GM21390 (cell line): ENCODE results near the gene SULT4A1.

Experiments
- ATAC-seq: cut with Tn5 transposase; IDR thresholded peaks from one replicate; pipeline ENCODE4 v1.9.1; 2021; ENCODE audit not compliant: unreplicated experiment

The SULT4A1 gene

DNA sequence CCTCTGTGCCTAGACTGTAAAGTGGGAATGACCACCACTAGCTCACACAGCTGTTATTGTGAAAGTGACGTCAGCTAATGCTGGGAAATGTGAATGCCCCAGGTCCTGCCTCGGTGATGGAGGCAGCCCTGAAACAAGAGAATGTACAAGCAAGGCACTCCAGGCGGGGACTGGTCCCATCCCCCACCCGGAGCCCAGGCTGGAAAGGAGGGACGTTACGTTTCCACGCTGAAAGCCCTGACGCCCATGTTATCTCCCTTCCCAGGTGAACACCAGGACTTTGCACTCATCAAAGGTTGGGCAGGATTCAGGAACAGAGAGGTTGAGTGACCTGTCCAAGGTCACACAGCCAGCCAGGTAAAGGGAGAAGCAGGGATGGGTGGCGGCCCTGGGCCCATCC, 784 bp downstream of the SULT4A1 start:
- ATAC-seq, result no peak

DNA sequence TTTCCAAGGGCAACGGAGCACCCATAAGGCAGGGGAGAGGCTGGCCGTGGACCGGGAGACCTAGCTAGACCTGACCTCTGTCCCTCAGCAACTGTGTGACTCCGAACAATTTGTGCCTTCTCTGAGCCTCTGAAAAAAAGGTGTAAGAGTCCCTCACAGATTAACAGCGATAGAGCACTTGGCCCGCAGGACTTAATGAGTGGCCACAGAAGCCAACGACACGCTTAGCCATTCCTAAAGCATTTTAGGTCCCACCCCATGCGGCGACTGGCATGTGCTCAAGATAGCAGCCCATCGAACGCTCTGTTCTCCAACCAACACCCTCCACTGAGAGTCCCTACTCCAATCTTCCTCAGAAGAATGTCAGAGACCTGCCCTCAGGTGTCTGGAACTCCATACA, 1.5 kb downstream of the SULT4A1 start:
- ATAC-seq, result no peak

DNA sequence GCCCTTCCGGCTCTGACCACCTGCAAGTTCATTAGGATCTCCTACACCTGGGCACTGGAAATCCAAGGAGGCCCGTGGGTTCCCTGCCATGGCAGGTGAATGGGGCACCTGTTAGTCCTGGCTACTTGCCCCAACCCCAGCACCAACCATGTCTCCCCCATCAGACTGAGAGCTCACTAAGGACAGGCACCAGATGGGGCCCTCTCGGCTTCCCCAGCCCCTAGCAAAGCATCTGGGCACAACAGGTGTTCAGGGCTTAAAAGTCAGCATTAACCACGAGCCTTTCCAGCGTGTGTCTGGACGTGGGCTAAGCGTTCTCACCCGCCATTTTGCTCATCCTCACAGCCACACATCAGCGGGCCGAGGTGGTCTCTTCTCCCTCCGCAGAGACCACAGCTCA, 2.2 kb downstream of the SULT4A1 start:
- no peak for ATAC-seq

DNA sequence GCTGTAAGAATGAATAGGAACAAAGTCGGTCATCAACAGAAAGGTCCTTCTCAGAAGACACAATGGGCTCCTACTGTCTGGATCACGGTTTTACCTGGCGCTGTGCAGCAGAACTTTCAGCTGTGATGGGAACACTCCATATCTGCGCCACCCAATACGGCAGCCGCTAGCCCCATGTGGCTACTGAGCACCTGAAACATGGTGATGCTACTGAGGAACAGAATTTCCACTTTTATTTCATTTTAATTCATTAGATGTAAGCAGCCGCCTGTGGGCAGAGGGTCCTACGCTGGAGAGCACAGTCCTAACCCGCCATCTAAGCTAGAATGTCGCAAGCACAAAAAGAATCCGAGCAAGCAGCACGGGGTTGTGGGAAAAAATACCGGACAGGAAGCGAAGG, 2.7 kb downstream of the SULT4A1 start:
- no peak for ATAC-seq

DNA sequence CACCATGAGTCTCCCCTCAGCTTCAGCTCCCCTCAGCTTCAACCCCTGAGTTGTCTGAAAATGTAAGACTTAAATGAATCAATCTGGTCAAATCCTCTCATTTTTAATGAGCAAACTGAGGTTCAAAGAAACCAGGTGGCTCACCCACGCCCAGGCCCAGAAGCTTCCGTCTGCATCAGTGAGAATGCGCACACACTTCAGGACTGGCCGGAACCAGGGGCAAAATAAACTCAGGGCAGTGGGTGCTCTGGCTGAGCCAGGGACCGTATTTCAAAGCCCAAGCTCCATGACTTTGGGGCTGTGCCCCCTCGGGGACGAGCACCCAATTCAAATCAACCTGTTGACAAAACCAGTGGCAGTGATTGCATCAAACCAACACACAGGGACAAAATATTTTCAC, 3.1 kb downstream of the SULT4A1 start:
- no peak for ATAC-seq

DNA sequence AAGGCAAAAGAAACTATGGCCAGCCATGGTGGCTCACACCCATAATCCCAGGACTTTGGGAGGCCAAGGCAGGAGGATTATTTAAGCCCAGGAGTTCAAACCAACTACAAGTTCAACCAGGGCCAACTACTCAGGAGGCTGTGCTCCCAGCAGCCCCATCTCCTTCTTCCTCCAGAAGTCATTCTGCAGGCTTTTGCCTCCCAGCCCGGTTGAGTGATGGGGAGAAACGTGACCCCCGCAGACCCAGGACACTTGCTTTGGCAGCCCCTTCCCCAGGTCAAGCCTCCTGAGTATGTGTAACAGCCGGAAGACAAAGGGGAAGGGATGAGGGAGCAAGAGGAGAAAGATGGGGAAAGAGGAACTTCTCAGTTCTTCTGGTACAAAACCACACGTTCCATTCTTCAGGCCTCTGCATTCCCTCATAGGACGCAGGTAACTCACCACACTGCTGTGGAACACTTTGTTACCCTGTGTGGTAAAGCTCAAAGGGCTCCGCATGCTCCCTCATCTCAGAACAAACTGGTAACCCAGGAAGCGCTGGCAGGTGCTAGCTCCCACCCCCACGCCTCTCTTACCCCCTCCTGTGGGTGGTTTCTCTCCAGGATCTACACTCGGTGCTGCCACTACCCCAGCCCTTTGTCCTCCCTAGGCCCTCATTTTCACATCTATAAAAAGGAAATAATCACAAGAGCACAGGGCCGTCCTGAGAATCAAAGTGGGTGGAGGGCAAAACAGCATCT, 4.0 kb downstream of the SULT4A1 start:
- ATAC-seq, result no peak

DNA sequence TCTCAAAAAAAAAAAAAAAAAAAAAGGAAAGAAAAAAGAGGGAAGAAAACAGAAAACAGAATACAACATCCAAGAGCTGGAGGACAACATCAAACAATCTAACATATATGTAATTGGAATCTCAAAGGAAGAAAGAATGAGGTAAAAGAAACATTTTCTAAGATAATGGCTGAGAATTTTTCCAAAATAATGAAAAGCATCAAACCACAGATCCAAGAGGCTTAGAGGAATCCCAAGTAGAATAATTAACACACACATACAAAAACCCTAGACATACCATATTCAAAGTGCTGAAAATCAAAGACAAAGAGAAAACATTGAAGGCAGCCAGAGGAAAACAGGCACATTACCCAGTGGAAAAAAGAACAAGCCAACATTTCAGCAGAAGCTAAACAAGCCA, 4.9 kb downstream of the SULT4A1 start:
- no peak for ATAC-seq

DNA sequence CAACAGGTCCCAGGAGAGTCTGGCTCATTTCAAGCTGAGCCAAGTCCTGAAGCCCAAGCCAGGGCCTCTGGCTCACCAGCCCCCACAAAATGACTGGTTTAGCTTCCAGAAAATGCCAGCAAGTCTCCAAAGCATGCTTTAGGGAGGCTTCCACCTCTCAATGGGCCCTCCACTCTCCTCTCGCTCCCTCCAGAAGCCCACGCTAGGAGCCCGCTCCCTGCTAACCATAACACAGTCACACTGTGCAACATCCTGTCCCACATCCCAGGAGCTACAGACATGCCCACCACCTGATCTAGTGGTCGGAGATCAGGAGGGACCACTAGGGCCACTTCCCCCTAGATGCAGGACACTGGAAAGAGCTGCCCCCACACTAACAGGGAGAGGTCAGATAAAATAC, 6.9 kb downstream of the SULT4A1 start:
- ATAC-seq, result no peak

DNA sequence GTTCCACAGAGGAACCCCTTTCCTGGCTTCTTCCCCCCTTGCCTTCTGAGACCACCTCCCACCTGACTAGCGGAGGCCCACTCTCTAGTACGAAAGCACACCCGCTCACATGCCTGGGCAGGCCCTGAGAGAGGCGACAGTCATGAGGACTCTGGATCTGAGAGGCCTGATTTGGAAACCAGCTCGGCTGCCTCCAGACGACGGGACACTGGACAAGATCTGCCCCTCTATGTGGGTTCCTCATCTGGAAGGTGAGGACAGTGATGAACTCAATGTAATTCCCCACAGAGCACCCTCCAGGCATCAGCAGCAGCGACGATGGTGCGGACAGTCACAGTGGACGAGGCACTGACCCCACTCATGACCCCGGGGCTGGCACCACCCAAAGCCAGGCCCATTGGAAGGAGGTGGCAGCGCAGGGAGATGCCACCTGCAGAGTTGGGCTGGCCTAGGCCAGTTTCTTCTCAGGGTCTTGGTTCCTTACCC, 7.5 kb downstream of the SULT4A1 start:
- ATAC-seq, result no peak

DNA sequence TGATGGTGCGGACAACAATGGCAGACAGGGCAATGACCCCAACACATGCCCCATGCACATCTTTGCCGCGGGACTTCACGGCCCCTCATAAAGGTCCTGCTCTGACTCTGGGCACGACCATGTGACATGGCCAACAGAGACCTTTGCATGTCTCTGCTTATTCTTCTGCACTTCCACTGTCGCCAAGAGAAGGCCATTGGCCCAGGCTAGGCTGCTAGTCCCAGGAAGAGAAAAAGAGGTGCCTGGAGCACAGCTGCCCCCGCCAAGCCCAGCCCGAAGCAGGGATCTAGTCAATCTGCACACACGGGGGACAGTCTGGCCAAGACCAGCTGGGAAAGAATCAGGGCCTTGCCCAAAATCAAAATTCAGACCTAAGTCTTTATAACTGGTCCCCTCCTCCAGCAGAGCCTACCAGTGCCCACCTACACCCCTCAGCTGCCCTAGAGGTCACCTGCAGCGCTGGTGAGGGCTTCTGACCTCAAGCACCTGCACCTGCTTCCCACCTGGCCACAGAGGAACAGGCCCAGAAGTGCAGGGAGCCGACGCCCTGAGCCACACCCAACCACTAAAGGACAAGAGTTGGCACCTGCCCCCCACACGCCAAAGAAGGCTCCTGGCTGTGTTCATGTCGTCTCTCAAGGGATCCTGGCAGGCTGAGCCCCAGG, 8.1 kb downstream of the SULT4A1 start:
- no peak for ATAC-seq

DNA sequence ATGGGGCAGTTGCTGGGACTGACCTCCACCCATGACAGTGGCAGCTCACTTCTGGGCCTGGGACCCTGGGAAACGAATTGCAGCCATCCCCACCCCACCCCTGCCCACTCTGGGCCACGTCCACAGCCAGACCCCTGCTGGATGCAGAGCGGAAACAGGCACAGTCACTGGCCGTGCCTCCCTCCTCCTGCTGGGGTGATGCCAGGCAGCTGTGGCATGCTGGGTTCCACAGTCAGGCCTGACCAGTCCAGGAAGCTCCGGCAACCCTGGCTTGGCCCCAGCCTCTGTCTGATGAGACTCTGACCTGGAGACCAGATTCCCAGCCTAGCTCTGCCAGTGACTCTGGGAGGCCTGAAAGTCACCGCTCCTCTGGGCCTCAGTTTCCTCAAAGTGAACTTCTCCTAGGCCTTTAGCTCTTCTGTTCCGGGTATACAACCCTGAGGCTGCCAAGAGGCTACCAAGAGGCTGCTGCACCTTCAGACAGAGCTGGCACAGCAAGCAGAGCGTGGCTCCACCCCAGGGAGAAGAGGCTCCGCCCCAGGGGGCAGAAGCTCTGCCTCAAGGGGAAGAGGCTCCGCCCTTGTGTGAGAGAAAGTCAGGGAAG, 8.9 kb downstream of the SULT4A1 start:
- ATAC-seq, result no peak

DNA sequence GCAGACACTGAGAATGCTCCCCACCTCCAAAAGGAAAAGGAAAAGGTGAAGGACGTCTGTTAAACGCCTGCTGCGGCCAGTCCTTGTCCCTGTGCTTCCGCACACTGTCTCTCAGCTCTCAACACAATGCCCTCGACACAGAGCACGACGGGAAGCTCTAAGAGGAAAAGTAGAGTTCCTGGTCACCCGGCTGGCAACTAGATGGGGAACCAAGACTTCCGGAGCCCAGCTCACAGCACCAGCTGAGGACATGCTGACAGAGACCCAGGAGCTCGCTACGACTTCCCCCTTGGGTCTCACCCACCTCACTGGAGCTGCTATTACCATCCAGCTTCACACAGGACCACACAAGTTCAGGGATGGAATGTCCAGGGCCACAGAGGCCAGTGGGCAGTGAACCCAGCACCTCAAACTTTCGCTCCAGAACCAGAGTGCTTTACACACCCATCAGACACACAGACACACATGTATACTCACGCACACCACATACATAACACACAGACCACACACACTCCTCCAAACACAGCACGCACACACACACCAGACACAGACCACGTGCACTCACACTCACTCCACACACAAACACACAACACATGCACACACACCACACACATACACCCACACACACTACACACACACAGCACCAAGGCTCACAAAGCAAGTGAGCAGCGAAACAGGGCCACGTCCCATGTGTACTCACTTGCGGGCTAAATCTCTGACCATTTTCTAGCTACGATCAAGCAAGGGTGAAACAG, 9.6 kb downstream of the SULT4A1 start:
- no peak for ATAC-seq

DNA sequence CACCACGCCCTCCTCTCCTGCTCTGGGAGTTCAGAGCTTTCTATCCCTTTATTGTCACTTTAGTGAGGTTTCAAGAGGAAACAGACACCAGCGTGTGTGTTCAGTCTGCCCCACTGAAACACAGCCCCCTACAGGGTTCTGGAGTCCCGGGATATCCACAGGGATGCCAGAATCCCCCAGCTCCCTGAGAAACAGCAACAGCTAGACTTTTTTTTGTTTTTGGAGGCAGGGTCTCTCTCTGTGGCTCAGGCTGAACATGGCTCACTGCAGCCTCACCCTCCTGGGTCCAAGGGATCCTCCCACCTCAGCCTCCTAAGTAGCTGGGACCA, 10.4 kb downstream of the SULT4A1 start:
- no peak for ATAC-seq

DNA sequence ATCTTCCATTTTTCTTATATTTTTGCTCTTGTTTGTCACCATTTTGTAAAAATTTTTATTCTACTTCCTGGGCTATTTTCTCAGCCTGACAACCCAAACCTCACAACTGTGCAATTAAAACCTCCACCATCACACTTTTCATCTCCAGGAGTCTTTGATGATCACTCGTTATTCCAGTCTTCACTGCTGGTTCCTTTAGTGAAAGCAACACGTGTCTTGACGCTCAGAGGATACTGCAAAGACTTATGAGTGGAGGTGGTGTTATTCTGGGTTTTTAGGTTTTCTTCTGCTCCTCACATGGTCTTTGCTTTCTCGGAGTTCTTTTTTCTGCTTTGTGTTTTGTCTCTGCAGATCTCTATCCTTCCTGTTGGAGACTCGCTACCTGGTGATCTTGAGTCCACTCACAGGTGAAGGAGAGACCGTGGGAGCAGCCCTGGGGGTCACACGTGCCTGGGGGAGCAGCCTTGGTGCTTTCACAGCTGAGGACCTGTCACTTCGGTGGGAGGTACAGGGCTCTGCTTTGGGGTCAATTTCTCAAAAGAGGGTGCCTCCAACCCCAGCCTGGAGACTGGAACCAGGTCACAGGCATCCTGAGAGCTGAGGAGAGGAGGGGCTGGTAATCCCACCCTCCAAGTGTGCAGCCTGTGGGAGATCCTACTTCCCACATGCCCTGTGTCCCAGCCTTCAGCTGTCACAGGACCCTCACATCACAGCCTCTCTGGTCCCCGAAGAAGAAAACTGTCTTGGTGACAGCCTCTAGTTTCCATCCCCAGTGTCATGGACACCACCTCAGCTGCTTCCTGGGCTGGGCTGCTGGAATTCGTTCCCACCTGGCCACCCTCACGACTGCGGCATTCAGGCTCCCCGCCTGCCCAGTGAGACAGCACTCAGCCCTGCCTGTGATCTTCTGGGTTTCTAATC, 11.0 kb downstream of the SULT4A1 start:
- no peak for ATAC-seq

DNA sequence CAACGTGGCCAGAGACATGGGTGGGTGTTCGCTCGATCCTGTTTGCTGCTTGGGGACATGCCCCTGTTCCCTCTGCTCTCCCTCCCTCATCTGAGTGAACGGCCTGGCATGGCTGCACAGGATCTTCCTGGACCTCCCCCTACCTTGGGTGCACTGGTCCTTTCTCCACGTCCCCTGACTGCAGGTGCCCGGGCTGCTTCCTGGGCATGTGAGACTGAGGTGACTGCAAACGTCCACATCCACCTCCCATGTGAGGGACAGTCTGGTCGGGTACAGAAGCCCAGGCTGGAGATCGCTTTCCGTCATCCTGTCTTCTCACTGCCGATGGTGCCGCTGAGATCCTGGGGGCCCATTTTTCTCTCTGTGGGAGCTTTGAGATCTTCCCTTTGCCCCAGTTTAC, 11.8 kb downstream of the SULT4A1 start:
- ATAC-seq, result no peak

DNA sequence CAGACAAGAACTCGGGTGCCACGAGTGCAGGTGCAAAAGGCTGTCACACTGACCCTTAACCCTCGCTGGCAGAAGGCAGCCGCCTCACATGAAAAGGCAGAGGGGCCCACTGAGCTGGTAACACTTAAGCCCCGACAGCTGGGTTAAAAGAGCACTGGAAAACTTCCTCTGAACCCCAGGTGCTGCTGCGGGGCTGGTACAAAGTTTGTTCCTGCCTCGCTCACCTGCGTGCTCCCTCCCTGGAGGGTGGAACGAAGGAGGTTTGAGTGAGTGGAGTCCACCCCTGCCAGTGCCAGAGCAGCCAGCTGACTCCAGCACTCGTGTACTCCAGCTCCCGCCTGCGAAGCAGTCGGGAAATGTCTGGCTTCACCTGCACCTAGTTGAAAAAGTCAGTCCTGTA, 12.6 kb downstream of the SULT4A1 start:
- no peak for ATAC-seq

DNA sequence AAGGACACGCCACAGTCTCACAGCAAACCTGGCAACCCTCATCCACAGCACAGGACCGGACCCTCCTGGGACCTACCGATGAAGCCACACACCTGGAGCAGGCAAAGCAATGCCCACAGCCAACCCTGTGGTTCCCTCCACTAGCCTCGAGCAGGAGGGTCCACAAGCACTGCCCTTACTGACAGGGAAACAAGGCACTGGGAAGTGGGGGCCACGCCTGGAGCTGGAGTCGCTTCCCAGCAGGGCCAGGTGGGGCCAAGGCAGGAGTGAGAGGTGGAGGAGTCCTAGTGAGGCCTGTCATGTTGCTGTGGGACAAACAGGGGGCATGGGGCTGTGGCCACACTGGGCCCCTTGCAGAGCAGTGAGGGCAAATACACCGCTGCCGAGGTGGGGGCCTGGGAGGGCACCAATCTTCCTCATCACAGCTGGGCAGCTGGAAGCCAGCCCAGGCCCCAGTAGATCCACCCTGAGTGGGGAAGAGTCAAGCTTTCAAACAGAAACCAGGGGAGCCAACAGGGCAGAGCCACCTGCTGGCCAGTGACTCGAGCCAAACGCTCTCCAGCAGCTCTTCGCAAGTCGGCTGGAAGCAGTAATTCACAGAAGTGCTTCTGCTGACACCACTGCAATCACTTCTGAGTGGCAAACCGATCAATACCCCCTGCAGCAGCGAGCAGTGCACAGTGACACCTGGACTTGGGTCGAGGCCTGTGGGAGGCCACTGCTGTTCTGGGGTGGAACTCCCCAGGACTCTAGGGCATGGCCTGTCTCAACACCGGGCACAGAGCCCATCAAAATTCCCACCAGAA, 13.7 kb downstream of the SULT4A1 start:
- ATAC-seq, result no peak

DNA sequence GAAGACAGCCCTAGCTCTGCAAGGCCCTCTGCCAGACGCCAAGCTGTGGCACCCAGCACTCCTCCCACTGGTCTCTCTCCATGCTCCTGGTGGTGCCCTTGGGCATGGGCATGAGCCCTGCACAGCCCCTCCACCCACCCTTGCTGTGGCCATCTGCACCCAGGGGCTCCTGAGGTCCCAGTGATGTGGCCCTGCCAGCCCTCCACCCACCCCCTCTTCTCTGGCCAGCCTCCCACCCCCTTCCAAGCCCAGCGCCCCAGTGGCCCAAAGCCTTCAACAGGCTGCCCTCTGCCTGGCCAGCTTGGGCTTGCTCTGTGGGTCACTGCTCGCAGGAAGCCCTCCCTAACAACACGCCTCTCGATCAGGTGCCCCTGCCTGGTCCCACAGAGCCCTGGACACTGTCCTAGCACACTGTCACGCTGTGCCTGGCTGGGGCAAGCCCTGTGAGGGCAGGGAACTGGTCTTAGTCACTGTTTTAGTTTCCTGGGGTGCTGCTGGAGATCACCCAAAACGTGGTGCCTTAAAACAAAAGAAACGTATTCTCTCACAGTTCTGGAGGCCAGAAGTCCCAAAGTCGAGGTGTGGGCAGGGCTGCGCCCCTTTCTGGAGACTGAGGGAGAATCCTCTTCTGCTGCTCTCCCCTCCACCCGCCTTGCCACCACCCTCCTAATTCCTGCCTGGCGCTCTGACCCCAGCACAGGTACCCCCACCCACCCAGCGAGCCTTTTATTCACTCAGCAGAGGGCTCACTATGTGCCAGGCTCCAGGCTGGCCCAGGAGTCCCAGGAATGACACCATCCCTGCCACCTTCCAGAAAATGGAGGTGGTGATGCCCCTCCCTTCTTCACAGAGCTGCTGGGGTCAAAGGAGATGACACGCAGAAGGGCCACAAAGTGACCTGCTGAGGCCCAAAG, 14.7 kb downstream of the SULT4A1 start:
- ATAC-seq, result no peak

DNA sequence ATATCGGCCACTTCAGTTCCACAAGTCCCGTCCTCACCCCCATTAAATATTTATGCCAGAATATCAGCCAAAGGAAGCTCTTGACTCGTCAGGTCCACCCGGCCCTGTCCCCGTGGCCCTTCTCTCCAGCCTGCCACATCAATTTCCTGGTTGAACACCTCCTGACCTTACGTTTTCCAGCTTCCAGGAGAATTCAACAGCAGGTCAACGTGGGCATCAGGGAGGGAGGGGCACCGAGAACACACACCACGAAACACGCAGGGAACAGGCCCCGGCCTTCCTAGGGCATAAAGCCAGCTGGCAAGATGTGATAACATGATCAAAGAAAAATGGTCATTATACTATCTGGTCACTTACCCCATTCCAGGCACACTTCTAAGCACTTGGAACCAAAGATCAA, 15.3 kb downstream of the SULT4A1 start:
- no peak for ATAC-seq
